GM23338 (cell line): Measurements from ENCODE around the gene CCNT2. TPM values are rescaled to one million over a fixed set of nuclear protein-coding genes. Genes with fewer than 3 reads are reported as not detected.

ENCODE experiments used
- ATAC-seq: fragments of 200-7000 bp; cut with Tn5 transposase; 3 replicates; pipeline ENCODE4 v1.9.1; 2020
- DNase-seq: peaks from one replicate; pipeline ENCODE4 v3.0.0-alpha.2; 2015; ENCODE audit warnings: low spot score
- H2AFZ ChIP-seq: fragments of 200-600 bp; sonication (generic); 2 replicates; pipeline ENCODE4 v1.8.0; 2016; ENCODE audit warnings: antibody characterized with exemption, mild to moderate bottlenecking, moderate library complexity
- H3F3A ChIP-seq: fragments of 200-600 bp; sonication (generic); replicated peaks from 2 replicates; pipeline ENCODE4 v1.8.0; 2017; ENCODE audit warnings: antibody characterized with exemption, mixed run types, low read depth
- H3K27ac ChIP-seq: fragments of 200-600 bp; sonication (generic); 2 replicates; pipeline ENCODE4 v1.6.1; 2016; ENCODE audit warnings: low read depth
- H3K27me3 ChIP-seq: fragments of 200-600 bp; sonication (generic); 2 replicates; pipeline ENCODE4 v1.8.0; 2016; ENCODE audit warnings: mild to moderate bottlenecking, mixed run types, moderate library complexity; ENCODE audit not compliant: insufficient read depth
- H3K36me3 ChIP-seq: fragments of 200-600 bp; sonication (generic); 2 replicates; pipeline ENCODE4 v1.8.0; 2016; ENCODE audit warnings: mild to moderate bottlenecking; ENCODE audit not compliant: insufficient read depth
- H3K4me1 ChIP-seq: fragments of 200-600 bp; sonication (generic); 2 replicates; pipeline ENCODE4 v1.8.0; 2016; ENCODE audit warnings: mild to moderate bottlenecking, moderate library complexity; ENCODE audit not compliant: insufficient read depth
- H3K4me2 ChIP-seq: fragments of 200-600 bp; sonication (generic); 2 replicates; pipeline ENCODE4 v1.7.1; 2017; ENCODE audit warnings: mixed run types
- H3K4me3 ChIP-seq: fragments of 200-600 bp; sonication (generic); 2 replicates; pipeline ENCODE4 v1.6.1; 2016; ENCODE audit warnings: mixed run types
- H3K79me2 ChIP-seq: fragments of 200-600 bp; sonication (generic); replicated peaks from 2 replicates; pipeline ENCODE4 v1.8.0; 2017; ENCODE audit warnings: mild to moderate bottlenecking; ENCODE audit not compliant: insufficient read depth
- H3K9me2 ChIP-seq: fragments of 200-600 bp; sonication (generic); 2 replicates; pipeline ENCODE4 v1.8.0; 2017; ENCODE audit not compliant: insufficient read depth
- H4K20me1 ChIP-seq: fragments of 200-600 bp; sonication (generic); replicated peaks from 2 replicates; pipeline ENCODE4 v1.8.0; 2017; ENCODE audit warnings: mild to moderate bottlenecking; ENCODE audit not compliant: insufficient read depth
- H3K27ac Mint-ChIP-seq: 2 replicates; pipeline ENCODE4 v1.8.0; 2020; ENCODE audit warnings: inconsistent platforms, mild to moderate bottlenecking, moderate library complexity, mixed read lengths
- H3K27me3 Mint-ChIP-seq: 3 replicates; pipeline ENCODE4 v1.8.0; 2022; ENCODE audit warnings: low read depth, mild to moderate bottlenecking, moderate library complexity, mixed read lengths, inconsistent platforms; ENCODE audit not compliant: insufficient read depth, poor library complexity
- H3K36me3 Mint-ChIP-seq: 3 replicates; pipeline ENCODE4 v1.8.0; 2021; ENCODE audit warnings: low read depth, mild to moderate bottlenecking, inconsistent platforms, moderate library complexity, mixed read lengths
- H3K4me1 Mint-ChIP-seq: 3 replicates; pipeline ENCODE4 v1.8.0; 2020; ENCODE audit warnings: mild to moderate bottlenecking, inconsistent platforms, mixed read lengths
- H3K4me3 Mint-ChIP-seq: 3 replicates; pipeline ENCODE4 v1.8.0; 2021; ENCODE audit warnings: moderate library complexity, mild to moderate bottlenecking, inconsistent platforms, mixed read lengths
- H3K9me3 Mint-ChIP-seq: 3 replicates; pipeline ENCODE4 v1.8.0; 2020; ENCODE audit warnings: moderate library complexity, mild to moderate bottlenecking, inconsistent platforms, mixed read lengths
- CREB1 ChIP-seq: fragments of 250-450 bp; sonication (Bioruptor Pico); IDR thresholded peaks from 2 replicates; pipeline ENCODE4 v1.5.0; 2020; ENCODE audit warnings: low read depth, mild to moderate bottlenecking, moderate library complexity
- CTCF ChIP-seq, 2 experiments: fragments of 200-600 bp in 1 of 2; sonication (generic) in 1 of 2; conservative IDR thresholded peaks; 2 replicates each; pipeline versions ENCODE4 v1.5.1 to v1.6.1; 2016 to 2017; ENCODE audit warnings: antibody characterized with exemption in 2 of 2, low read depth in 2 of 2, mild to moderate bottlenecking in 2 of 2, moderate library complexity in 1 of 2
- ETS1 ChIP-seq: IDR thresholded peaks from 2 replicates; pipeline ENCODE4 v1.6.1; 2016; ENCODE audit warnings: antibody characterized with exemption
- EZH2 ChIP-seq: fragments of 200-600 bp; sonication (generic); IDR thresholded peaks from one replicate; pipeline ENCODE4 v1.8.0; 2017; ENCODE audit warnings: antibody characterized with exemption, mild to moderate bottlenecking, low read depth; ENCODE audit not compliant: unreplicated experiment
- EZH2phosphoT487 ChIP-seq: fragments of 200-600 bp; sonication (generic); IDR thresholded peaks from one replicate; pipeline ENCODE4 v1.8.1; 2018; ENCODE audit warnings: antibody characterized with exemption; ENCODE audit not compliant: unreplicated experiment
- JUNB ChIP-seq: IDR thresholded peaks from one replicate; pipeline ENCODE4 v1.6.1; 2016; ENCODE audit warnings: antibody characterized with exemption; ENCODE audit not compliant: unreplicated experiment
- NANOG ChIP-seq: IDR thresholded peaks from 2 replicates; pipeline ENCODE4 v1.6.1; 2016; ENCODE audit warnings: antibody characterized with exemption, borderline replicate concordance
- POLR2AphosphoS5 ChIP-seq: IDR thresholded peaks from 2 replicates; pipeline ENCODE4 v1.6.1; 2016; ENCODE audit warnings: antibody characterized with exemption, low read depth
- REST ChIP-seq: IDR thresholded peaks from one replicate; pipeline ENCODE4 v1.6.1; 2018; ENCODE audit warnings: antibody characterized with exemption; ENCODE audit not compliant: unreplicated experiment
- STAT1 ChIP-seq: IDR thresholded peaks from one replicate; pipeline ENCODE4 v1.6.1; 2016; ENCODE audit warnings: antibody characterized with exemption; ENCODE audit not compliant: unreplicated experiment
- ZNF114 ChIP-seq: fragments of 250-450 bp; sonication (Bioruptor Pico); IDR thresholded peaks from 2 replicates; pipeline ENCODE4 v1.5.0; 2020; ENCODE audit warnings: mild to moderate bottlenecking, moderate library complexity
- ZNF331 ChIP-seq: fragments of 250-450 bp; sonication (Bioruptor Pico); IDR thresholded peaks from 2 replicates; pipeline ENCODE4 v1.5.0; 2020; ENCODE audit warnings: low read depth, mild to moderate bottlenecking, moderate library complexity
- polyA plus RNA-seq: library from polyadenylated mRNA; unstranded; fragments of >200 nt; fragmentation: Nextera tagmentation; extraction: Ambion mirVana; gene quantifications from 2 replicates; pipeline ENCODE4 v1.2.1, GENCODE V29; 2016
- total RNA-seq: library from RNA; depleted of rRNA; stranded (reverse); fragments of >200 nt; shearing (Covaris generic); gene quantifications from 2 replicates; pipeline ENCODE4 v1.2.3, GENCODE V29; 2014
- TF ChIP-seq, protein P1 (sequence below): fragments of 250-450 bp; sonication (Bioruptor Pico); IDR thresholded peaks from 2 replicates; pipeline ENCODE4 v1.5.0; 2020; ENCODE audit warnings: mild to moderate bottlenecking, moderate library complexity

The CCNT2 gene
- total and polyA plus RNA-seq, 2 experiments from 2014 or later = 22.5 to 46.5 TPM

DNA sequence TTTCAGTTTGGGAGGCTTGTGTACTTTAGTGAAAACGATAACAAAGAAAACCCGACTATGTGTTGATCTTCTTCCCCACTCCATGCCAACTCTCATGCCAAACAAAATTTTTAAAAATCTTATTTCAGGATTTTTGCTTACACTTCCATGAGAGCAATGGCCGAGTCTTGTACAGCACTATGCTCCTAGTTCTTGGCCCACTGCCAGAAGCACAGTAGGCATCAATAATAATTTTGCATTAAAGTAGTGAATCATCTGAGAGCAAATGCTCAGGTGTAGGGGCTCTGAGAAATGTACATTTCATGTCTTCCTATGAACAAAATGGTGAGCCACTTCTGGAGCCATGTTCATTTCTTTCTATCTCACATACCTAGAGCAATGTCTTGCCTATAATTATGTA lies 66.4 kb downstream of the CCNT2 start:
- Mint-ChIP-seq H3K27ac (no peak overlapping the region), H3K4me3 (no peak overlapping the region), H3K4me1 (no peaks in the 10 kb centered on the region; the same call in 2 of the 3 replicates), H3K9me3 (no peaks in the 10 kb centered on the region), H3K36me3 (no peaks in the 10 kb centered on the region), H3K27me3 (no peaks in the 10 kb centered on the region)
- no peak overlapping the region for H3K4me2 ChIP-seq
- H3K27ac ChIP-seq = no peak overlapping the region
- no peak overlapping the region for H3K4me3 ChIP-seq
- H3K9me2 ChIP-seq = 0 out of 2 replicates have a peak, but pooled peaks cover 6% of the 10 kb centered on the region
- no peaks in the 10 kb centered on the region for H3K4me1 ChIP-seq
- H2AFZ ChIP-seq = no peak overlapping the region
- H3K79me2 ChIP-seq = no peaks in the 10 kb centered on the region
- DNase-seq (no peak), ATAC-seq (no peak)
- H4K20me1 ChIP-seq = no peaks in the 10 kb centered on the region
- H3F3A ChIP-seq = no peaks in the 10 kb centered on the region
- H3K27me3 ChIP-seq = no peaks in the 10 kb centered on the region
- no peaks in the 10 kb centered on the region for H3K36me3 ChIP-seq
- TF ChIP-seq EZH2phosphoT487 (no peak), STAT1 (no peak), CREB1 (CRISPR knock-in tag) (no peak), EZH2 (no peak), REST (no peak), ETS1 (no peak), ZNF114 (CRISPR knock-in tag) (no peak), ZNF331 (CRISPR knock-in tag) (no peak), POLR2AphosphoS5 (no peak), NANOG (no peak), CTCF (conservative IDR thresholded peaks at IDR 0.05; ENCODE audit: low read depth in 2 of 2) (no peak), JUNB (no peak)
- TF ChIP-seq, protein P1, sequence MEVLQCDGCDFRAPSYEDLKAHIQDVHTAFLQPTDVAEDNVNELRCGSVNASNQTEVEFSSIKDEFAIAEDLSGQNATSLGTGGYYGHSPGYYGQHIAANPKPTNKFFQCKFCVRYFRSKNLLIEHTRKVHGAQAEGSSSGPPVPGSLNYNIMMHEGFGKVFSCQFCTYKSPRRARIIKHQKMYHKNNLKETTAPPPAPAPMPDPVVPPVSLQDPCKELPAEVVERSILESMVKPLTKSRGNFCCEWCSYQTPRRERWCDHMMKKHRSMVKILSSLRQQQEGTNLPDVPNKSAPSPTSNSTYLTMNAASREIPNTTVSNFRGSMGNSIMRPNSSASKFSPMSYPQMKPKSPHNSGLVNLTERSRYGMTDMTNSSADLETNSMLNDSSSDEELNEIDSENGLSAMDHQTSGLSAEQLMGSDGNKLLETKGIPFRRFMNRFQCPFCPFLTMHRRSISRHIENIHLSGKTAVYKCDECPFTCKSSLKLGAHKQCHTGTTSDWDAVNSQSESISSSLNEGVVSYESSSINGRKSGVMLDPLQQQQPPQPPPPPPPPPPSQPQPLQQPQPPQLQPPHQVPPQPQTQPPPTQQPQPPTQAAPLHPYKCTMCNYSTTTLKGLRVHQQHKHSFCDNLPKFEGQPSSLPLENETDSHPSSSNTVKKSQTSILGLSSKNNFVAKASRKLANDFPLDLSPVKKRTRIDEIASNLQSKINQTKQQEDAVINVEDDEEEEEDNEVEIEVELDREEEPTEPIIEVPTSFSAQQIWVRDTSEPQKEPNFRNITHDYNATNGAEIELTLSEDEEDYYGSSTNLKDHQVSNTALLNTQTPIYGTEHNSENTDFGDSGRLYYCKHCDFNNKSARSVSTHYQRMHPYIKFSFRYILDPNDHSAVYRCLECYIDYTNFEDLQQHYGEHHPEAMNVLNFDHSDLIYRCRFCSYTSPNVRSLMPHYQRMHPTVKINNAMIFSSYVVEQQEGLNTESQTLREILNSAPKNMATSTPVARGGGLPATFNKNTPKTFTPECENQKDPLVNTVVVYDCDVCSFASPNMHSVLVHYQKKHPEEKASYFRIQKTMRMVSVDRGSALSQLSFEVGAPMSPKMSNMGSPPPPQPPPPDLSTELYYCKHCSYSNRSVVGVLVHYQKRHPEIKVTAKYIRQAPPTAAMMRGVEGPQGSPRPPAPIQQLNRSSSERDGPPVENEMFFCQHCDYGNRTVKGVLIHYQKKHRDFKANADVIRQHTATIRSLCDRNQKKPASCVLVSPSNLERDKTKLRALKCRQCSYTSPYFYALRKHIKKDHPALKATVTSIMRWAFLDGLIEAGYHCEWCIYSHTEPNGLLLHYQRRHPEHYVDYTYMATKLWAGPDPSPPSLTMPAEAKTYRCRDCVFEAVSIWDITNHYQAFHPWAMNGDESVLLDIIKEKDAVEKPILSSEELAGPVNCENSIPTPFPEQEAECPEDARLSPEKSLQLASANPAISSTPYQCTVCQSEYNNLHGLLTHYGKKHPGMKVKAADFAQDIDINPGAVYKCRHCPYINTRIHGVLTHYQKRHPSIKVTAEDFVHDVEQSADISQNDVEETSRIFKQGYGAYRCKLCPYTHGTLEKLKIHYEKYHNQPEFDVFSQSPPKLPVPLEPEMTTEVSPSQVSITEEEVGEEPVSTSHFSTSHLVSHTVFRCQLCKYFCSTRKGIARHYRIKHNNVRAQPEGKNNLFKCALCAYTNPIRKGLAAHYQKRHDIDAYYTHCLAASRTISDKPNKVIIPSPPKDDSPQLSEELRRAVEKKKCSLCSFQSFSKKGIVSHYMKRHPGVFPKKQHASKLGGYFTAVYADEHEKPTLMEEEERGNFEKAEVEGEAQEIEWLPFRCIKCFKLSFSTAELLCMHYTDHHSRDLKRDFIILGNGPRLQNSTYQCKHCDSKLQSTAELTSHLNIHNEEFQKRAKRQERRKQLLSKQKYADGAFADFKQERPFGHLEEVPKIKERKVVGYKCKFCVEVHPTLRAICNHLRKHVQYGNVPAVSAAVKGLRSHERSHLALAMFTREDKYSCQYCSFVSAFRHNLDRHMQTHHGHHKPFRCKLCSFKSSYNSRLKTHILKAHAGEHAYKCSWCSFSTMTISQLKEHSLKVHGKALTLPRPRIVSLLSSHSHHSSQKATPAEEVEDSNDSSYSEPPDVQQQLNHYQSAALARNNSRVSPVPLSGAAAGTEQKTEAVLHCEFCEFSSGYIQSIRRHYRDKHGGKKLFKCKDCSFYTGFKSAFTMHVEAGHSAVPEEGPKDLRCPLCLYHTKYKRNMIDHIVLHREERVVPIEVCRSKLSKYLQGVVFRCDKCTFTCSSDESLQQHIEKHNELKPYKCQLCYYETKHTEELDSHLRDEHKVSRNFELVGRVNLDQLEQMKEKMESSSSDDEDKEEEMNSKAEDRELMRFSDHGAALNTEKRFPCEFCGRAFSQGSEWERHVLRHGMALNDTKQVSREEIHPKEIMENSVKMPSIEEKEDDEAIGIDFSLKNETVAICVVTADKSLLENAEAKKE (CRISPR knock-in tag) = no peak
